Suprapubic skin (tissue), 3 donors: ENCODE measurements around the gene ACSL6.

Experiments
- CTCF ChIP-seq, 2 donors: fragments of 200-600 bp in 1 of 2; fragments of 450-650 bp in 1 of 2; sonication (generic) in 1 of 2; IDR thresholded peaks; one replicate each; pipeline ENCODE4 v1.5.1; 2016 to 2019; ENCODE audit warnings: antibody characterized with exemption in 2 of 2, mild to moderate bottlenecking in 1 of 2, moderate library complexity in 1 of 2
- EP300 ChIP-seq: sonication (generic); formaldehyde crosslinking; IDR thresholded peaks from one replicate; pipeline ENCODE4 v1.6.1; 2017; ENCODE audit warnings: antibody characterized with exemption
- POLR2A ChIP-seq, 2 donors: fragments of 450-650 bp; IDR thresholded peaks; one replicate each; pipeline ENCODE4 v1.6.1; 2017; ENCODE audit warnings: antibody characterized with exemption in 2 of 2, mild to moderate bottlenecking in 2 of 2, moderate library complexity in 2 of 2

DNA sequence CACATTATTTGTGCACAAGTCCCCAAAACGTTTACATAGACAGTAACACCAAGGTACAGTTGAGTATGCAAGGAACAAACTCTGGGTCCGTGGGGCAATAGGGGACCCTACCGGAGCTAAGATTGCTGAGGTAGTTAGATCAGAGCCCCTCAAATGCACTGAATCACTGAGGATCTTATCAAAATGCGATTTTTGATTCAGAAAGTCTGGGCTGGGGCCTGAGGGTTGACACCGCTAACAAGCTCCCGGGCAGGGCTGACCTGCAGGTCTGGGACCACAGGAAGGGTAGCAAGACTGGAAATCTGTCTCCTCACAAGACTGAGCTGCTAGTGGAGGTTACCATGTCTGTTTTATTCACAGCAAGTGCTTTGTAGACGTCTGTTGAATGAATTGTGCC lies 47.2 kb upstream of the ACSL6 start:
- TF ChIP-seq CTCF (IDR thresholded peaks at IDR 0.05) (no peak), POLR2A (IDR thresholded peaks at IDR 0.05) (no peak), EP300 (no peak)
